A549 treated with AZD2906 at 1 μM for 4 hours (cell line): ENCODE results near the gene GPR33. TPM values are rescaled to one million over a fixed set of nuclear protein-coding genes. Genes with fewer than 3 reads are reported as not detected.

ENCODE experiments used
- total RNA-seq: library from RNA; stranded (reverse); fragments of 200-300 nt; extraction: Qiagen RNA extraction; gene quantifications from 5 replicates; pipeline ENCODE4 v1.2.3, GENCODE V29; 2022

The GPR33 gene, protein sequence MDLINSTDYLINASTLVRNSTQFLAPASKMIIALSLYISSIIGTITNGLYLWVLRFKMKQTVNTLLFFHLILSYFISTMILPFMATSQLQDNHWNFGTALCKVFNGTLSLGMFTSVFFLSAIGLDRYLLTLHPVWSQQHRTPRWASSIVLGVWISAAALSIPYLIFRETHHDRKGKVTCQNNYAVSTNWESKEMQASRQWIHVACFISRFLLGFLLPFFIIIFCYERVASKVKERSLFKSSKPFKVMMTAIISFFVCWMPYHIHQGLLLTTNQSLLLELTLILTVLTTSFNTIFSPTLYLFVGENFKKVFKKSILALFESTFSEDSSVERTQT
- not detected in 5 replicates for total RNA-seq

DNA sequence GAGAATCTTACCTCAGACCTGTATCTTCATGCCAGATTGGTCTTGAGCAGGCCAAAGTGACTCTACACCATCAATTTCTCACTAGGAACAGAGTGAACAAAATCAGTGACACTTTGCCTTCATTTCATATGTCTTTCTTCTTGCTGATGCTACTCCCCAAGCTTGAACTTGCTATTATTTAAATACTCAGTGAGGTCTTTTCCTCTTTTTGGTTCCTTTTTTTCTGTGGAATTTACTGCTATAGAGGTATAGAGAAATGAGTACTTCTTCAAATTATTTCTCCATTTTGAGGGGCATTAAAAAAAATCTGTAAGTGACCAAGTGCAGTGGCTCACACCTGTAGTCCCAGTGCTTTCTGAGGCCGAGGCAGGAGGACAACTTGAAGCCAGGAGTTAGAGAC, at the start of gene GPR33:
TSS of gene GPR33 (minus strand) at position 154 of the 400 bp plus-strand sequence. CDS start 4,074 bp downstream, outside the sequence.

DNA sequence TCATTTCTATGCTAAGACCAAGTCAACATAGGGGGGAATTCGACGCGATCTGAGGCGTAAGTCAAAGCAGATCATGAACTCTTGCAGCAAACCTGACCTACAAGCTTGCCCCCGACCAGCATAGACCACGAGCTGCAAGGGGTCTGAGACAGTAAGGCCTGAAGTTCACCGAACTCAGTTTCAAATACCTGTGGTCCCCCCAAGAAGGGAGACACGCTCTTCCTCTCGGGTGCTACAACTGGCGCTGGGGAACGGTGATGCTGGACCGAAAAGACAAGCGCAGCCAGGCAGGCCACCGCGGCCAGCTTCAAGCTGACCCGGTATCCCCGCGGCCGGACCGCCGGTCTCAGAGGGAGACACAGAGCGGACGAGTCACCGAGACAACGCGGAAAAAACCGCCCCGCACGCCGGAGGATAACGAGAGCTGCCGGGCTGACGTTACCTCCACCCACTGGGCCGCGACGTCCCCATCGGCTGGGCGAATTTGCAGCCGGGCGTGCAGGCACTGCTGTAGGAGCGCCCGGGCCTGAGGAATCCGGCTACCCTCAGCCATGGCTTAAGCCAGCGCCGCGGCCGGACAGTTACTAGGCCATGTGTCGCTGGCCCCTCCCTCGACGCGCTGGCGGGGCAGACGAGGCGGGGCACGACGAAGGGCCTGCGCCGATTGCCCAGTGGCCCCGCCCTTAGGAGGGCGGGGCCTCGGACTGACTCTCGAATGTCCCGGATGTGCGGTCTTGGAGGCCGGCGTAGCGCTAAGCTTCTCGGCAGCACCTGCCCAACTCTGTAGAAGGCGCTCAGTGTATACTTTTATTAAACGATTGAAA, 30.8 kb downstream of the GPR33 start, which contains the start of gene DTD2:
TSS of gene DTD2 (minus strand) at position 666 of the 824 bp plus-strand sequence. CDS start at position 553, 113 bp downstream.

Other genes starting within 250 kb of the GPR33 start
- 11.7 to 18.0 TPM (median 16.7 TPM) in 5 replicates for gene HEATR5A, start 67.5 kb downstream of the GPR33 start, total RNA-seq
- gene DTD2, start 30.5 kb downstream of the GPR33 start, total RNA-seq: 12.0 to 18.8 TPM (median 14.4 TPM) in 5 replicates
- 6.8 to 12.6 TPM (median 8.2 TPM) in 5 replicates for gene NUBPL, start 73.4 kb upstream of the GPR33 start, total RNA-seq